SH-SY5Y (cell line): ENCODE data around the gene SBK2.

ENCODE experiments used
- GATA2 ChIP-seq: IDR thresholded peaks from 2 replicates; pipeline ENCODE4 v1.6.1; 2011; ENCODE audit warnings: mild to moderate bottlenecking, low read depth, low read length
- GATA3 ChIP-seq: IDR thresholded peaks from 2 replicates; pipeline ENCODE4 v1.6.1; 2011; ENCODE audit warnings: low read depth, mild to moderate bottlenecking, low read length, moderate library complexity

Gene SBK2

DNA sequence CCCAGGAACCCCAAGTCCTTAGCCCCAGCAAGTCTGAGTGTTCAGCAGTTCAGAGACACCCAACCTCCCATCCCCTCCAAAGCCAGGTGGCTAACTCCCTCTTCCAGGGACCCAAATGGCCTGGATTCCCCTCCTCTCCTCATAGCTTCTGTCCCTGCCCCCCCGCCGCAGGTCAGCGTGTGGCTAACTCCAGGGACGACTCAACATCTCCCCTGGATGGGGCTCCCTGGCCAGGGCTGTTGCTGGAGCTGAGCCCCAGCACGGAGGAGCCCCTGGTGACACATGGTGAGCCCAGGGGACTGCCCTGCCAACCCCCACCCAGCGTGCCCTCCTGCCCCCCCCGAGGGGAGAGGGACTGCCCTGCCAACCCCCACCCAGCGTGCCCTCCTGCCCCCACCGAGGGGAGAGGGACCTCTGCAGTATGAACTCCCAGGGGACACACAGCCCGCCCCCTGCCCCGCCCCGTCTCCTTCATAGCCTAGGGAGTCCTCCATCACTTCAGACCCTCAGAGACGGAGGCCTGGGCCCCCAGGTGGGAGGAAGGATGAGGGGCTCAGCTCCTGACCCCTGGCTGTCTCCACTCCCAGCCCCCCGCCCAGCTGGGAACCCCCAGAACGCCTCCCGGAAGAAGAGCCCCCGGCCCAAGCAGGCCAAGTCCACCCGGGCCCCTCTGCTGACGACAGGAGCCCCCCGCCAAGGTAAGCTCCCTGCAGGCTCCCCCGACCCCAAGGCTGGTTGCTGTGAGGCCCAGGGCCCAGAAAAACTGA, 47.0 kb downstream of the SBK2 start:
- no peak for TF ChIP-seq GATA2
- no peak for TF ChIP-seq GATA3

- no peak for TF ChIP-seq GATA3
- TF ChIP-seq GATA2, result no peak
These were observed 47.8 kb downstream of the SBK2 start for GRCh38 chr19:55488986-55489710.

DNA sequence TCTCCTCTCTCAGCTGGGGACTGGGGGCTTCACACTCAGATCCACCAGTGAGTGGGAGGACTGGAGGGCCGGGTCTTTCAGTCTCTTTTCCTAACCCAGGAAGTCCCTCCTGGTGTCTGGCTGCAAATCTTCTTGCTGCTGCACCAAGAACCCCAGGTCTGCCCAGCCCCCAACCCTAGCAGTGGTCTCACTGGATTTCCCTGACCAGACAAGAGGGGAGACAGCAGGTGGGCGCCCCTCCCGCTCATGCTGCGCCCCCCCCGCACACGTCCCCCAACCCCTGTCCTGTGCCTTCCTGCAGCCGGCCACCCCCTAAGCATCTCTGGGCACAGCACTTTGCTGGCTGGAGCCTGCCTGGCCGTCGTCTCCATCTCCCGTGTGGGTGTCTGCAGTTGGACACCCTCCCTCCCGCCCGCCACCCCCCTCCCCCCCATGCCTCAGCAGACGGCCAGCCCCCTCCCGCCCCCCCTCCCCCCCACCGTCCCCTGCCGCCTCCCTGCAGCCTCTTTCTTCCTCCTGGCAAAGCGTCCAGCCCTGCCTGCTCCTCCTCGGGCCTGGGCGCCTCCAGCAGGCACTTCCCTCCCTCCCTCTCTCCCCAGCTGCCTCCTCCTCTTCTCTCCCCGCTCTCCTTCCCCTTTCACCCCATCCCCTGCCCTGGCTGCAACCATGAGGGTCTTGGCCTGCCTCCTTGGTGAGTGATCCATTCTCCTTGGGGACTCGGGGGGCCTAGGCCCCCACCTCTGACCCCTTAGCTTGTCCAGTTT, 48.8 kb downstream of the SBK2 start, which contains the start of gene SSC5D:
Gene SSC5D, plus strand, starts transcription at position 513 of the 764 bp plus-strand sequence. Its CDS starts 154 bp downstream, at position 667.
- no peak for TF ChIP-seq GATA2
- TF ChIP-seq GATA3, result no peak

- TF ChIP-seq GATA2, result no peak
These were observed 49.7 kb downstream of the SBK2 start for GRCh38 chr19:55486971-55487923.

DNA sequence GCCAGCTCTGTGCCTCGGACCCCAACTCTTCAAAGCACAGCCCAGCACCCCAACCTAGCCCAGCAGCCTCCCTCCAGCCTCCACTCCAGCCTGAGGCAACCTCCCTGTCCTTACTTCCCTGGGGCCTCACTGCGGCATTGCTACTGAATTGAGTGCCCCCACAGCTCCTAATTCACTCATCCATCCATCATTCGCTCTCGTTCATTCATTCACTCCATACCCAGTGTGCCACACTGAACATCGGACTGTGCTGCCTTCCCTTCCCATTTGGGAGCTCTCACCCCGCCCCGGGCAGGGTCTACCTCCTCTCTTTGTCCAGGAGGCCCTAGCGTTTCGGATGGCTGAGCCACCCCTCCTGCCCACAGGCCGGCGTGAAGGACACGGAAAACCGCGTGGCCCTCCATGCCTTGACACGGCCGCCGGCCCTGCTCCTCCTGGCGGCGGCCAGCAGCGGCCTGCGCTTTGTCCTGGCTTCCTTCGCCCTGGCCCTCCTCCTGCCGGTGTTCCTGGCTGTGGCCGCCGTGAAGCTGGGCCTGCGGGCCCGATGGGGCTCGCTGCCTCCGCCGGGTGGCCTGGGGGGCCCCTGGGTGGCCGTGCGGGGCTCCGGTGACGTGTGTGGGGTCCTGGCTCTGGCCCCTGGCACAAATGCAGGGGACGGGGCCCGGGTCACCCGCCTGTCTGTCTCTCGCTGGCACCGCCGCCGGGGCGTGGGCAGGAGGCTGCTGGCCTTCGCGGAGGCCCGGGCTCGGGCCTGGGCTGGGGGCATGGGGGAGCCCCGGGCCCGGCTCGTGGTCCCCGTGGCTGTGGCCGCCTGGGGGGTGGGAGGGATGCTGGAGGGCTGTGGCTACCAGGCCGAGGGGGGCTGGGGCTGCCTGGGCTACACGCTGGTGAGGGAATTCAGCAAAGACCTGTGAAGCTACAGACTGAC, 50.6 kb downstream of the SBK2 start:
- no peak for TF ChIP-seq GATA3
- TF ChIP-seq GATA2, result no peak

GRCh38 chr19:55485439-55486011, 51.4 kb downstream of the SBK2 start:
- TF ChIP-seq GATA2 (no peak), GATA3 (no peak)

DNA sequence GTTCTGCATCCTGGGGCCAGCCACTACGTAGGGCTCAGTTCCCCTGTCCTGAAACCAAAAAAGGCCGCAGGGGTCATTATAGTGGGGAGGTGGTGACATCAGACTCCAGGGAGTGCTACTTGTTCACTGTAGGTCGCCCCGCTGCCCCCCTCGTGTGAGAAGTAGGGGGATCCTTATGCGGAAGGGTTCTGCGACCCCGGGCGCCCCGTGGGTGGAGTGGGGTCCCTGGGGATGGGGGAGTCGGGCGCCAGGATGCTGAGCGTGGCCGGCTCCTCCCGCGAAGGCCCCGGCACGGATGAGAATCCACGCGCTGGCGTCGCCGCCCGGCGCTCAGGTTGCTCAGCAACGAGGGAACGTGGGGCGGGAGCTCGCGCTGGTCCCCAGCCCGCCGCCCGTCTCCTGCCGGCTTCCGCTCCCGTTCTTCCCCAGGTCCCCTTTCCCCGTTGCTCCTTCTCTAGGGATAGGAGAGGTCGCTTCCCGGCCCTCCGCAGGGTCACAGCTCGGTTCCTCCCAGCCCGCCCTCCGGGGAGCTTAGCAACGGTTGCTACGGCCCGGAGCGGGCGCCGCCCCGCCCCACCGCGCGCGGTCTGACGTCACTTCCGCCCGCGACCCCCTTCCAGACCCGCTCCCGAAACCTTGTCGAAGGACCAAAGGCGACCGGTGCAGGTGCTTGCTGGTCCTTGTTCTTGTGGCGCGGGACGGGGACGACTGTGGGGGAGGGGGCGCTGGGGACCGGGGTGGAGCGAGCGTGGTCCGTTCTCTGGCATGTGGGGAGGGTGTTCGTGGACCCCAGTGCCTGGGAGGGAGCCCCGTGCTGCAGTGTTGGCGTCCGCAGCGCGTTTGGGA, 52.1 kb downstream of the SBK2 start, which contains the start of gene NAT14:
Gene NAT14, plus strand, starts transcription at position 596 of the 846 bp plus-strand sequence. CDS start 521 bp downstream, outside the sequence.
- TF ChIP-seq GATA2 (no peak), GATA3 (no peak)

- no peak for TF ChIP-seq GATA2
- TF ChIP-seq GATA3, result no peak
These were observed 53.0 kb downstream of the SBK2 start for GRCh38 chr19:55483706-55484592.

GRCh38 chr19:55482967-55483705, 53.8 kb downstream of the SBK2 start:
- TF ChIP-seq GATA2, result no peak
- no peak for TF ChIP-seq GATA3
